HG03460 (cell line): Measurements from ENCODE around the gene CCT6A.
A peak's percentile ranks its signal among the peaks of the same experiment; 100 is the strongest.
"Not testable (repeated sequence)": the region's sequence is repeated elsewhere in the genome, so short reads cannot be mapped to it uniquely, and the experiment has no call there.

Source experiments
- ATAC-seq: cut with Tn5 transposase; IDR thresholded peaks from one replicate; pipeline ENCODE4 v1.9.1; 2021; ENCODE audit not compliant: unreplicated experiment

The CCT6A gene

GRCh38 chr7:56051053-56051338, 569 bp upstream of the CCT6A start:
- ATAC-seq = no peak

- ATAC-seq = no peak
Observed at GRCh38 chr7:56053379-56053778, 1.8 kb downstream of the CCT6A start.

- ATAC-seq = no peak
Observed at GRCh38 chr7:56053993-56054392, 2.4 kb downstream of the CCT6A start.

- ATAC-seq = no peak
Observed at GRCh38 chr7:56062382-56062781, 10.8 kb downstream of the CCT6A start.

GRCh38 chr7:56063500-56063881, 11.9 kb downstream of the CCT6A start:
- ATAC-seq = no peak

- peak; percentile 80 for ATAC-seq
Observed at GRCh38 chr7:56063882-56064625, 12.5 kb downstream of the CCT6A start, which contains the start of gene SUMF2. Gene SUMF2, plus strand, starts transcription at chr7:56064286. Its CDS starts 26 bp downstream, at chr7:56064312.

GRCh38 chr7:56066376-56066775, 14.8 kb downstream of the CCT6A start:
- not testable (repeated sequence) for ATAC-seq

- ATAC-seq = peak; percentile 92
Observed at GRCh38 chr7:56074371-56074791, 22.8 kb downstream of the CCT6A start.

- ATAC-seq = no peak
Observed at GRCh38 chr7:56077681-56078080, 26.1 kb downstream of the CCT6A start.

GRCh38 chr7:56078196-56078595, 26.6 kb downstream of the CCT6A start:
- ATAC-seq = no peak

- no peak for ATAC-seq
Observed at GRCh38 chr7:56079450-56080185, 28.1 kb downstream of the CCT6A start.

GRCh38 chr7:56080726-56081435, 29.3 kb downstream of the CCT6A start:
- not testable (repeated sequence) for ATAC-seq

- ATAC-seq = no peak
Observed at GRCh38 chr7:56081626-56082340, 30.2 kb downstream of the CCT6A start.

GRCh38 chr7:56083150-56083785, 31.7 kb downstream of the CCT6A start:
- ATAC-seq = no peak

- ATAC-seq = no peak
Observed at GRCh38 chr7:56086761-56087160, 35.2 kb downstream of the CCT6A start.

- no peak for ATAC-seq
Observed at GRCh38 chr7:56087445-56087844, 35.9 kb downstream of the CCT6A start.

- ATAC-seq = no peak
Observed at GRCh38 chr7:56091591-56091990, 40.0 kb downstream of the CCT6A start.

GRCh38 chr7:56092388-56092787, 40.8 kb downstream of the CCT6A start:
- not testable (repeated sequence) for ATAC-seq

- ATAC-seq = no peak
Observed at GRCh38 chr7:56092789-56093531, 41.4 kb downstream of the CCT6A start, which contains the start of gene PHKG1. Gene PHKG1, minus strand, starts transcription at chr7:56092952. Its CDS starts 4,011 bp downstream, at chr7:56088941.

GRCh38 chr7:56097700-56098099, 46.1 kb downstream of the CCT6A start:
- ATAC-seq = no peak
